ENCODE measurements around the gene DUSP22. TPM values are rescaled to one million over a fixed set of nuclear protein-coding genes. Genes with fewer than 3 reads are reported as not detected.

The DUSP22 gene
- total RNA-seq, 2 donors from 2014 or later, result 45.2 to 45.3 TPM

GRCh38 chr6:389143-389542 is 96.9 kb downstream of the DUSP22 start:
- ATAC-seq (no peak), DNase-seq (ENCODE audit: low spot score) (no peak)
- H3K9me3 Mint-ChIP-seq, result no peaks in the 10 kb centered on the region
- peaks cover 8% of the 10 kb centered on the region for H3K36me3 Mint-ChIP-seq
- H3K4me3 Mint-ChIP-seq, result peak overlapping the region; percentile 86
- peaks cover 33 to 37% of the 10 kb centered on the region in 2 donors for H3K4me1 Mint-ChIP-seq (ENCODE audit: low read depth in 2 of 2)
- peaks cover 13 to 23% of the 10 kb centered on the region in 2 donors for H3K27me3 Mint-ChIP-seq
- H3K27ac Mint-ChIP-seq, result peak overlapping the region; percentile 84 to 85

DNA sequence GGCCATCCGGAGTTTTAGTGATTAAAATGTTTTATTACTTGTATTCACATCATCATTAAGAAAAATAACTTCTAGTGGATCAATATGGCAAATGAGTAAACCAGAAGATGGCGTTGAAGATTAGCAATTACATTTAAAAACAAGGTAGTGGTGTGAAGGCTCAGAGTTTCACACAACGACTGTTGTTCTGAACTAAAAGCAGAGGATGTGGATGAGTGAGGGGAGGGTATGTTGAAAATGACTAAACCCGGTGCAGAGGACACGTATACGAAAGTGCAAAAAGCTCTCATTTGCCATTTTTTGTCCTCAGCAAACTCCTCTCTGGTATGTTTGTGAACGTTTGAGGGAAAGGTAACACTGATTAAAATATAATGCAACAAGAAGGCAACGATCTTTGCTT is 97.3 kb downstream of the DUSP22 start:
- Mint-ChIP-seq H3K4me3 (peak overlapping the region; percentile 86), H3K36me3 (peaks cover 9% of the 10 kb centered on the region), H3K4me1 (ENCODE audit: low read depth in 2 of 2) (peaks cover 34 to 40% of the 10 kb centered on the region in 2 donors), H3K27me3 (peaks cover 13 to 21% of the 10 kb centered on the region in 2 donors), H3K27ac (peak overlapping the region; percentile 84 to 85), H3K9me3 (no peaks in the 10 kb centered on the region)
- peak in 1 of 2 donors; percentile 64 for ATAC-seq
- no peak for DNase-seq (ENCODE audit: low spot score)

DNA sequence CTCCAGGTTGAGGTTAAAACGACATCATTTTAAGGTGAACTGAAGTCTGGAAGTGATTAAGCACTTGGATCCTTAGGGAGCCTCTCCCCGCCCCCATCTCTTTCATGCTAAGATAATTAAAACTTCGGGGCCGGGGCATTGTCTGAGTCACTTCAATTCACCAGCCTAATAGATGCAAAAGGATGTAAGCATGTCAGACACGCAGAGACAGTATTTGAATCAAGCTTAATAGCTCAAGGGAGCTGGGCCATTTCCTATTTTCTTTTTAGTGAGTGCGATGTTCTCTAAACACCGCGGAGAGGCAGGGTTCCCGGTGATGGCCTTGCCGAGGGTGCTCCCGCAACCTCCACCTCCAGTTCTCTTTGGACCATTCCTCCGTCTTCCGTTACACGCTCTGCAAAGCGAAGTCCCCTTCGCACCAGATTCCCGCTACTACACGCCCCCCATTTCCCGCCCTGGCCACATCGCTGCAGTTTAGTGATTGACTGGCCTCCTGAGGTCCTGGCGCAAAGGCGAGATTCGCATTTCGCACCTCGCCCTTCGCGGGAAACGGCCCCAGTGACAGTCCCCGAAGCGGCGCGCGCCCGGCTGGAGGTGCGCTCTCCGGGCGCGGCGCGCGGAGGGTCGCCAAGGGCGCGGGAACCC is 98.7 kb downstream of the DUSP22 start:
- ATAC-seq (peak in 1 of 2 donors; percentile 62), DNase-seq (ENCODE audit: low spot score) (peak; percentile 79)
- no peaks in the 10 kb centered on the region for H3K9me3 Mint-ChIP-seq
- peak overlapping the region; percentile 86 for H3K4me3 Mint-ChIP-seq
- H3K27ac Mint-ChIP-seq, result peak overlapping the region; percentile 84 to 85
- H3K4me1 Mint-ChIP-seq (ENCODE audit: low read depth in 2 of 2), result peaks cover 41 to 50% of the 10 kb centered on the region in 2 donors
- peaks cover 18% of the 10 kb centered on the region for H3K36me3 Mint-ChIP-seq
- peaks cover 13 to 21% of the 10 kb centered on the region in 2 donors for H3K27me3 Mint-ChIP-seq

- no peaks in the 10 kb centered on the region for H3K9me3 Mint-ChIP-seq
- peak; percentile 75 to 82 for ATAC-seq
- peak; percentile 71 for DNase-seq (ENCODE audit: low spot score)
- H3K36me3 Mint-ChIP-seq, result peaks cover 20% of the 10 kb centered on the region
- peaks cover 13 to 21% of the 10 kb centered on the region in 2 donors for H3K27me3 Mint-ChIP-seq
- H3K27ac Mint-ChIP-seq, result peak within 1 kb of the TSS; percentile 84 to 85
- H3K4me1 Mint-ChIP-seq (ENCODE audit: low read depth in 2 of 2), result peaks cover 43 to 52% of the 10 kb centered on the region in 2 donors
- peak within 1 kb of the TSS; percentile 86 for H3K4me3 Mint-ChIP-seq
Observed at GRCh38 chr6:391559-392440, 99.5 kb downstream of the DUSP22 start, which contains the start of gene IRF4. IRF4 (plus strand) TSS chr6:391752; CDS start chr6:393153, 1,401 bp downstream.

DNA sequence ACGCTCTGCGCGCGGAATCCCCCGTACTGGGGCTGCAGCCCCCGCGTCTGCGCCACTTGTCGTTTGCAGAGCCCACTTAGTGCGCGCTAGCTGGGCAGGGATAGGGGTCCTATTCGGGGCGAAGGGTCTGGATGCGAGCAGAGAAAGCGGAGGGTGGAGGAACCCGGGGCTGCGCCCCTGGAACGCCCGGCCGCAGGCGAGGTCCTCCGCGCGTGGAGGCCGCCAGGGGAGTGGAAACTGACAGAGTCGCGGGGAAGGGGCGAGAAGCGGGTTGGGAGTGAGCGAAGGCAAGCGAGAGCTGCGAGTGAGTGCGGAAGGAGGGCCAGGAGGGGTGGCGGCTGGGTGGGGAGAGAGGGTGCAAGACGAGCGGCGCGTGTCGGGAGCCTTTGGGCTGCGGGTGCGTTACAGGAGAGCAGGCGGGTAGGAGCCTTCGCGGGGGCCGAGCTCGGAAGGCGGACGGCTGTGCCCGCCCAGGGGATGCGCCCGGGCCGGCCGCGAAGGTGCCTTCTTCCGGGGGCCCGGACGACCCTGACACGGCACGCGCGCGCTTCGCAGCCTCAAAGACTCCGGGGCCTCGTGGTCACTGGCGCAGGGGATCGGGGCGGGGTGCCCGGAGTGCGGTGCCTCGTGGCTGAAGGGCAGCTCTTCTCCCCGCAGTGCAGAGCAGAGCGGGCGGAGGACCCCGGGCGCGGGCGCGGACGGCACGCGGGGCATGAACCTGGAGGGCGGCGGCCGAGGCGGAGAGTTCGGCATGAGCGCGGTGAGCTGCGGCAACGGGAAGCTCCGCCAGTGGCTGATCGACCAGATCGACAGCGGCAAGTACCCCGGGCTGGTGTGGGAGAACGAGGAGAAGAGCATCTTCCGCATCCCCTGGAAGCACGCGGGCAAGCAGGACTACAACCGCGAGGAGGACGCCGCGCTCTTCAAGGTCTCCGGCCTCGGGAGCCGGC is 100.4 kb downstream of the DUSP22 start:
- Mint-ChIP-seq H3K4me1 (ENCODE audit: low read depth in 2 of 2) (peaks cover 48 to 61% of the 10 kb centered on the region in 2 donors), H3K27me3 (peaks cover 13 to 18% of the 10 kb centered on the region in 2 donors), H3K9me3 (no peaks in the 10 kb centered on the region), H3K27ac (peak overlapping the region in 1 of 2 donors; percentile 85), H3K4me3 (peak overlapping the region; percentile 86), H3K36me3 (peaks cover 29% of the 10 kb centered on the region)
- DNase-seq (ENCODE audit: low spot score) (no peak), ATAC-seq (peak; percentile 2 to 22)

DNA sequence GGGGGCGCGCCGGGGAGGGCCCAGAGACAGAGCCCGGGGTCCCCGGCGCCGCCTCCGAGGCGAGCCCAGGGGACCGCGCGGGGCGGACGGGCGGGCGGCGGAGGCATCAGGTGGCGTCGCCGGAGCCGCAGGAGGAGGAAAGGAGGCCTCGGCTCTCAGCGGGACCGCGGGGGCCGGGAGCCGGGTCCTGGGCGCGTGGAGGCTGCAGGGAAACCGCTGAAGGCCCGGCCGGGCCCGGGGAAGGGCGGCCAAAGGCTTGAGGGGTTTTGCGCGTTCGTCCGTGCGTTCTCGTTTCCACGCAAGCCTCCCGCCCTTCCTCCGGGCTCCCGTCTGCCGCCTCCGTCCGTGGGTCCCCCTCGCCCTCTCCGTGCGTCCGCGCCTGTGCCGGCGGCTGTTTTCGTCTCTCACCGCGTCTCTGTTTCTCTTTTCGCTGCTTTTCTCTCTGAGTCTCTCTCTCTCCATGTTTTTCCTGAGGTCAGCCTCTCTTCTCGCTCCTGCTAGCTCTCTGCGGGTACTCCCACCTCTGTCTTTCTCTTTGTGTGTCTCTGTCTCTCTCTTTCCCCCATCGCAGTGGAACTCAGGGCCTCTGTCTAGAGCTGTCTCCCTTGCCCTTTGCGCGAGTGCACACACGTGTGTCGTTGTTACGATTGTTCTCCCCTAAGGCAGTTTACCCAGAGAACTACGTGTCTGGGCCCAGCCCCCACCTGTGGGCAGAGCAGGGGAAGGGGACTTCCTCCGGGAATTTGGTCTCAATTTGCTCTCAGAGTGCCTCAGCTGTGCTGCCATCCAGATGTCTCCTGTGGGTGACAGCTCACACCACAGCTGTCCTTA is 101.3 kb downstream of the DUSP22 start:
- no peak for DNase-seq (ENCODE audit: low spot score)
- Mint-ChIP-seq H3K27me3 (peaks cover 10 to 14% of the 10 kb centered on the region in 2 donors), H3K27ac (peak overlapping the region; percentile 84 to 85), H3K36me3 (peaks cover 30% of the 10 kb centered on the region), H3K4me3 (peak overlapping the region; percentile 96), H3K4me1 (ENCODE audit: low read depth in 2 of 2) (peaks cover 44 to 59% of the 10 kb centered on the region in 2 donors), H3K9me3 (no peaks in the 10 kb centered on the region)
- ATAC-seq, result no peak

DNA sequence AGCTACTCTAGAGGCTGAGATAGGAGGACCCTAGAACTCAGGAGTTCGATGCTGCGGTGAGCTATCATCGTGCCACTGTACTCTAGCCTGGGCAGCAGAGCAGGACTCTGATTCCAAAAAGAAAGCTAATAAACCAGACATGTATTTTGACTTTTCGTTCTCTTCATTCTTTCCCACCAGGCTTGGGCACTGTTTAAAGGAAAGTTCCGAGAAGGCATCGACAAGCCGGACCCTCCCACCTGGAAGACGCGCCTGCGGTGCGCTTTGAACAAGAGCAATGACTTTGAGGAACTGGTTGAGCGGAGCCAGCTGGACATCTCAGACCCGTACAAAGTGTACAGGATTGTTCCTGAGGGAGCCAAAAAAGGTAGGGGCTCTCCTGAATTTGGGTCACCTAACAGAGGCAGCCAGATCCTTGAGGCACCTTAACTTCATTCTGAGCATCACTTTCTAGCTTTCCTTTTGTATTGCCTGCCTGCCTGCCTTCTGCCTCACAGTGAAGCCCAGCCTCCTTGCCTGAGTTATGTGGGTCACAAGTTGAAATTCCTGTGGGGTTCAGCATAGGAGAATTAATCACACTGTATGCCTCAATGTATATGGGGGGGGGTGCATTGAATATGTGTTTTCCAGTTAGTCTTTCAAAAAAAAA is 102.5 kb downstream of the DUSP22 start:
- peaks cover 30% of the 10 kb centered on the region for H3K36me3 Mint-ChIP-seq
- H3K27me3 Mint-ChIP-seq, result peaks cover 7 to 8% of the 10 kb centered on the region in 2 donors
- ATAC-seq, result no peak
- H3K4me1 Mint-ChIP-seq (ENCODE audit: low read depth in 2 of 2), result peaks cover 39 to 48% of the 10 kb centered on the region in 2 donors
- no peaks in the 10 kb centered on the region for H3K9me3 Mint-ChIP-seq
- H3K4me3 Mint-ChIP-seq, result peak overlapping the region; percentile 96
- no peak for DNase-seq (ENCODE audit: low spot score)
- H3K27ac Mint-ChIP-seq, result peak overlapping the region in 1 of 2 donors; percentile 85

DNA sequence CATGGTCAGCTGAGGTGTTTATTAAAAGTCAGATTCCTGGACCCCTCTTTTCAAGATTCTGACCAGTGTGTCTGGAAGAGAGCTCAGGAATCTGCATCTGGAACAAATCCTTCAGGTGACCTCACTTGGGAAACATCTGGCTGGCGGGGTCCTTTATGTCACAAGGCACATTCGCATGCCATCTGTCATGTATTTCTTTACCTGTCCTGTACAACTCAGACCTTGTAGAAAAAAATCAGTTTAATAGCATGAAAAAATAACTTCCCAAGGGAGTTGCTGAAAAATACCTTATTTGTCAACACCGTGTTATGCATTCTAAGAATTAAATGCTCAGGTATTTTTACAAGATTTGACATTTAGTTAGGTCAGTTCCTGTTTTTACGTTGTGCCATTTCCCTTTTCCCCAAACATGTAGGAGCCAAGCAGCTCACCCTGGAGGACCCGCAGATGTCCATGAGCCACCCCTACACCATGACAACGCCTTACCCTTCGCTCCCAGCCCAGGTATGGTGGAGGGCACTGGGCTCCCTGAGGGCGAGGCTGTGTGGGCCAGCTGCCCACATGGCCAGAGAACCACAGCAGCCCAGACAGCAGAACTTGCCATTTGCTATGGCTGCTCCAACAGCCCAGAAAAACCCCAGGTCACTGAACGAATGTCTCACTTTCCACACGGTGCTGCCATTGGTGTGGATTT is 103.3 kb downstream of the DUSP22 start:
- H3K36me3 Mint-ChIP-seq, result peaks cover 30% of the 10 kb centered on the region

GRCh38 chr6:396126-396520 is 103.8 kb downstream of the DUSP22 start:
- peak overlapping the region; percentile 96 for H3K4me3 Mint-ChIP-seq
- H3K27ac Mint-ChIP-seq, result peak overlapping the region in 1 of 2 donors; percentile 16
- peaks cover 7 to 8% of the 10 kb centered on the region in 2 donors for H3K27me3 Mint-ChIP-seq
- peaks cover 33% of the 10 kb centered on the region for H3K36me3 Mint-ChIP-seq
- H3K9me3 Mint-ChIP-seq, result no peaks in the 10 kb centered on the region
- no peak for DNase-seq (ENCODE audit: low spot score)
- peaks cover 32 to 38% of the 10 kb centered on the region in 2 donors for H3K4me1 Mint-ChIP-seq (ENCODE audit: low read depth in 2 of 2)
- no peak for ATAC-seq

More for the DNA sequence above, 103.3 kb downstream of the DUSP22 start:
- DNase-seq (ENCODE audit: low spot score) (no peak), ATAC-seq (no peak)
- Mint-ChIP-seq H3K4me1 (ENCODE audit: low read depth in 2 of 2) (peaks cover 36 to 42% of the 10 kb centered on the region in 2 donors), H3K27me3 (peaks cover 7 to 8% of the 10 kb centered on the region in 2 donors), H3K4me3 (peak overlapping the region; percentile 96), H3K27ac (peak overlapping the region in 1 of 2 donors; percentile 16), H3K9me3 (no peaks in the 10 kb centered on the region)

DNA sequence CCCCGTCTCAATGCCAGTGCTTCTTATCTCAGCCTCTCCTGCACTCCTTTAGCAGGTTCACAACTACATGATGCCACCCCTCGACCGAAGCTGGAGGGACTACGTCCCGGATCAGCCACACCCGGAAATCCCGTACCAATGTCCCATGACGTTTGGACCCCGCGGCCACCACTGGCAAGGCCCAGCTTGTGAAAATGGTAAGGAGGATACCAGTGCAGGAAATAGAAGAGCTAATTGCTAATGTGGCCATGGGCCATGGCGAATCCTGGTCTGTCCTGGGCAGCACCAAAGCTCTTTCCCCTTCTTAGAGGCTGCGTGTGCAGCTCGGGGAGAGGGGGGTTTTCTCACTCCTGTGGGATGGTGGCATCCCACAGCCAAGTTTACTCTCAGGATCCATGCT is 104.8 kb downstream of the DUSP22 start:
- peak overlapping the region; percentile 63 for H3K4me3 Mint-ChIP-seq
- H3K27me3 Mint-ChIP-seq, result peaks cover 7 to 8% of the 10 kb centered on the region in 2 donors
- H3K27ac Mint-ChIP-seq, result no peak overlapping the region

DNA sequence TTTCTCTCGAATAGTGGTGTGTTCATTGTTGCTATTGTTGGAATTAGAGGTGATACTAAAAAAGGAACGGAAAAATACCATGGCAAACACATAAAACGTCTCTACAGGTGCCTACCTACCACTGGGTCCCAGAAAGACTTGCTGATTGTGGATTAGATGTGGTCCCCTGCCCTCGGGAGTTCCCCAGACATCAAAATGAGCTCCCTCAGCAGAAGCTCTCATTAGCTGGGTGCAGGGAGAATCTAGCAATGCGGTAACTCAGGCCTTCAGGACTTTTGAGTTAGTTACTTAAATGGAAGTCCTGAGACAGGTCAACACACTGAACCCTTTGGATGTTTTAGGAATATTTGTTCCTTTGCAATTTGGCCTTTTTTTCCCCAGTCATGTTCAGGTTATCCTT is 105.3 kb downstream of the DUSP22 start:
- Mint-ChIP-seq H3K4me1 (ENCODE audit: low read depth in 2 of 2) (peaks cover 31 to 42% of the 10 kb centered on the region in 2 donors), H3K9me3 (no peaks in the 10 kb centered on the region), H3K36me3 (peaks cover 42% of the 10 kb centered on the region), H3K27me3 (peaks cover 7 to 8% of the 10 kb centered on the region in 2 donors), H3K4me3 (peak overlapping the region; percentile 63), H3K27ac (no peak overlapping the region)
- DNase-seq (ENCODE audit: low spot score) (no peak), ATAC-seq (no peak)

More for the DNA sequence above, 104.8 kb downstream of the DUSP22 start:
- DNase-seq (ENCODE audit: low spot score) (no peak), ATAC-seq (no peak)
- Mint-ChIP-seq H3K9me3 (no peaks in the 10 kb centered on the region), H3K36me3 (peaks cover 37% of the 10 kb centered on the region), H3K4me1 (ENCODE audit: low read depth in 2 of 2) (peaks cover 34 to 37% of the 10 kb centered on the region in 2 donors)
